GM03348 (cell line): ENCODE measurements around the gene CAMP.

Experiments used
- DNase-seq: peaks from one replicate; pipeline ENCODE4 v3.0.0; 2012; ENCODE audit warnings: low spot score

The CAMP gene

DNA sequence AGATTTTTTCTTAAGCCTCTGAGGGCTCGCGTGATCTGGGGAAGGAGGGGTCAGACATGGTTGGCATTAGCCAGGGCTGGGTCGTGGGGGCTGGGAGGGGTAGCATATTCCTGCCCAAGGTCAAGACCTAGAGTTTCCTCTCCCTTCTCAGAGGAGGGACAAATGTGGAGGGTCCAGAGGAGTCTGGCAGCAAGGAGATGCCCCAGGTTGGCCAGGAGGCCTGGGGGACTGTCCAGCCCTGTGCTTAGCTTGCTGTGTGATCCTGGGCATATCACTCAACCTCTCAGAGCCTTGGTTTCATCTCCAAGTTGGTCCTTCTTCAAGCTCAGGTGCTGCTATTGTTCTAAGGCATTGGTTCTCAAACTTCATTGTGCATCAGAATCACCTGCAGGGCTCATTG, 9.1 kb upstream of the CAMP start:
- DNase-seq, result no peak

GRCh38 chr3:48215019-48215418, 8.3 kb upstream of the CAMP start:
- no peak for DNase-seq

- DNase-seq, result peak; percentile 45
Observed at GRCh38 chr3:48215466-48215865, 7.8 kb upstream of the CAMP start.

DNA sequence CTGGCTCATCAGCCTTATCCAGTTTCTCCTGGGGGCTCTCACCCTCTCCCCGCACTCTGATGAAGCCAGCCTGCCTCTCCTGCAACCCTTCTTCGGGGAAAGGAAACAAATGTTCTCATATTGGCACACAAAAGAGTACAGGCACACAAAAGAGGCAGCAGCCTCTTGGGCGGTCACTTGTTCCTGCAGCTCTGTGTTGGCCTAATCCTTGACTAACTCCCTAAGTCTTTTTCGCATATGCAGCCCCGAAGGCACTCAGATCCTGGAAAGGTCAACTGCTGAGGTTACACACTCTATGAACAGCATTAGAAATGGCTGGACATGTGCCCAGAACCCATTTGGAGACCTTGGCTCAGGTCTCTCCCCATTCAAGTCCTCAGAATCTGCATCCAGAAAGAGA, 7.4 kb upstream of the CAMP start:
- no peak for DNase-seq

- no peak for DNase-seq
Observed at GRCh38 chr3:48217449-48217848, 5.8 kb upstream of the CAMP start.

GRCh38 chr3:48218537-48218936, 4.8 kb upstream of the CAMP start:
- DNase-seq, result no peak

- peak; percentile 58 for DNase-seq
Observed at GRCh38 chr3:48219543-48219942, 3.8 kb upstream of the CAMP start.

GRCh38 chr3:48220746-48221145, 2.5 kb upstream of the CAMP start:
- DNase-seq, result no peak

DNA sequence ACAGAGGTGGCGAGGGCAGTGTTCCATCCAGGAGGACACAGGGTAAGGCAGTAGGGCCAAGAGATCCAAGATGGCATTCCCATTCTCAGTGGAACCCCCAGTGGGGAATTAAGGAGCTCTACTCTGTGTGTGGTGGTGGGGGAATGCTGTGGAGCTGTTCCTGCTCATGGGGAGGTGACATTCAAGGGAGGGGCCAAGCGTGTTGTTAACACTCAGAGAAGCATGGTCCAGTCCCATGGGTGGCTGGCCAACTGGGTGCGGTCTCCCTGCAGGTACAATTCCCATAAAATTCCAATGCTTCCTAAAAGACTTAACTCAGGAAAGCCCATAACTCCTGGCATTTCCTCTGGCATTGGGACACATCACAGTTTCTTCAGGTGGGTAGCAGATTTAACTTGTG, 2.3 kb downstream of the CAMP start:
- no peak for DNase-seq

- DNase-seq, result no peak
Observed at GRCh38 chr3:48226939-48227338, 3.6 kb downstream of the CAMP start.

- DNase-seq, result no peak
Observed at GRCh38 chr3:48232232-48232631, 8.9 kb downstream of the CAMP start.

DNA sequence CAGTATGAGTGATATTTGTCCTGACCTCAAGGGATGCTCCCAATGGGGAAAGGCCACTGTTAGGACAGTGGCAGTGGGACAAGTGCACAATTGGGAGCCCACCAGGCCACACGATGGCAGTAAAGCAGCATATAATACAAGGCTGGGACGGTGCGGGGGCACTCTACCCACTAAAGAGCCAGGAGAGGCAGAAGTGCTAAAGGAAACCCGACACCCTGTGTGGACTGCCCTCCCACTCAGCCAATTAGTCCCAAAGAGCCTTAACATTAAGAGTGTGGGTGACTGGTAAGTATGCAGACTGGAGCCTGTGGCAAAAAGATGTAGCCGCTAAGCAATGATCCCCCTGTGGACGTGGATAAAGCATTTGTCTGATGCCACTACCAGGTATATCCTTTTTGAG, 9.4 kb downstream of the CAMP start:
- DNase-seq, result peak; percentile 83

GRCh38 chr3:48233542-48233941, 10.2 kb downstream of the CAMP start:
- no peak for DNase-seq

- no peak for DNase-seq
Observed at GRCh38 chr3:48236531-48236930, 13.2 kb downstream of the CAMP start.

GRCh38 chr3:48238531-48239085, 15.3 kb downstream of the CAMP start:
- no peak for DNase-seq

- DNase-seq, result no peak
Observed at GRCh38 chr3:48240000-48240963, 17.0 kb downstream of the CAMP start.

DNA sequence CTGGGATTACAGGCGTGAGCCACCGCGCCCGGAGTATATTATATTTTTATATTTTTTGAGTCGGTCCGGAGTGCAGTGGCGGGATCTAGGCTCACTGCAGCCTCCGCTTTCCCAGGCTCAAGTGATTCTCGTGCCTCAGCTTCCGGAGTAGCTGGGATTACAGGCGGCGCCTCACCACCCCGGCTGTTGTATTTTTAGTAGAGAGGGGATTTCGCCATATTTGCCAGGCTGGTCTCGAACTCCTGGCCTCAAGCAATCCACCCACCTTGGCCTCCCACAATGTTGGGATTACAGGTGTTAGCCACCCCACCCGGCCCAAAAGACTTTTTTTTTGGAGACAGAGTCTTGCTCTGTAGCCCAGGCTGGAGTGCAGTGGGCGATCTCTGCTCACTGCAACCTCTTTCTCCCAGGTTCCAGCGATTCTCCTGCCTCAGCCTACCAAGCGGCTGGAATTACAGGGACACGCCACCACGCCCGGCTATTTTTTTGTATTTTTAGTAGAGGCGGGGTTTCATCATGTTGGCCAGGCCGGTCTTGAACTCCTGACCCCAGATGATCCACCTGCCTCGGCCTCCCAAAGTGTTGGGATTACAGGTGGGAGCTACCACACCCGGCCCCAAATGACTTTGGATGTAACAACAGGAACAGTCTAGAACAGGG, 18.6 kb downstream of the CAMP start:
- no peak for DNase-seq

GRCh38 chr3:48243886-48244285, 20.6 kb downstream of the CAMP start:
- no peak for DNase-seq

DNA sequence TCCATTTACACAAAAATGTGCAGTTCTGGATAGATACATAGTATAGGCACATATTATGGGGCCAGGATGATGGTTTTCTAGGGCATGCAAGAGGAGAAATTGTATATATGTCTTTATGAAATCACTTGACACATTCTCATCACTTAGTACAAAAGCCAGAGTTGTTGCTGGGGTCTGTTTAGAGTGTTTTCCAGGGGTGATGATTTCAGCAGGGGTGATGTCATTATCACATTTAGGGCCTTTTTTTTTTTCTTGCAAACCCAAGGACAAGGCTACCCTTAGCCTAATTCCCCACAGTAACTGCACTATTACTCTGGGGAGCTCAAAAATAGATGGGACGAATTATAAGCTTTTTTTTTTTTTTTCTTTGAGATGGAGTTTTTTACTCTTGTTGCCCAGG, 21.2 kb downstream of the CAMP start:
- DNase-seq, result no peak

- no peak for DNase-seq
Observed at GRCh38 chr3:48245136-48245535, 21.8 kb downstream of the CAMP start.

DNA sequence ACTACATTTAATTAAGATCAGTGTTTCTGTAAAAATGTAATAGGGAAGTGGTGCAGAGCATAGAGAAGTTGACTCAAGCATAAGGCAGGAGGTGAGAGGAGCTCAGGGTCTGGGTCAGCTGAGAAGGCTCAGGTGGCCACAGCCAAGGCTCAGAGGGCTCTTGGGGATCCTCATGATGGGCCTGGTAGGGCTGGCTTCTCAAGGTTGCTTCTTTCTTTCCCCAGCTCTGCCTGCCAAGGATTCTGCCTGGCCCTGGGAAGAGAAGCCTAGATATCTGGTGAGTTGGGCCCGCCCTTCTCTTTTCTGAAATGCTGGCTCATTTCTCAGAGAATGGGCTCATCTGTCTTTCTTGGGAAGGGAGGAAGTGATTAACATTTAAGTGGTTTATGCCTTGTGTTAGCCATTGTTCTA, 24.1 kb downstream of the CAMP start:
- peak; percentile 76 for DNase-seq

DNA sequence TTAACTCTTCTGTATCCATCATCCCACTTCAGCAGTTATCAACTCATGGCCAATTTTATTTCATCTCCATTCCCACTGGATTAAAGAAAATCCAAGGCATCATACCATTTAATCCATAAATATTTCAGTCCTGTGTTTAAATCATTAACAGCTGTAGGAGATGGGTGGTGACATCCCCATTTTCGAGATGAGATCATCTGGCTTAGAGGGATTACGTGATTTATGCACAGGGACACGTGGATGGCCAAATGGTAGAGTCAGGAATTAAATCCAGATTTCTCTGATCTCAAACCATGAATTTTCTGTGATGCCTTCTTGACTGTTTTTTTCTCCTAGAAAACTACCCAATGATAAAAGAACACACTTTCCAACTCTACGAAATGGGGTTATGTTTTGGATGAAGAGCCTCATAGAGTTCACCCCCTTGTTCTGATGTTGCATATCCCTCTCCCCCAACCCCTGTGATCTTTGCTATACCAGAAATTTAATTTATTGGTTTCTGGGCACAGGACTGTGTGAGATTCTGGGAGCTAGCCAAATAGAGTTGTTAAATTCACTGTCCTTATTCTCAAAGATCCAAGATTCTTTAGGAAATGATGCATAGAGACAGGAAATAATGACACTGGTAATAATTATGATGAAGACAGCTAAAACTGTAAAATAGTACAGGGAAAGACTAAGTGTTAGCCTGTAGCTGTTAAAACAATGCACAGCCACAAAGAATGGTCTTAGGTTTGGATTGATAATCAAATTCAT, 25.0 kb downstream of the CAMP start:
- DNase-seq, result peak; percentile 65
